Measurements from ENCODE around the gene ABTB2.

The ABTB2 gene

GRCh38 chr11:34340653-34341052 is 17.2 kb downstream of the ABTB2 start:
- no peak for DNase-seq

- DNase-seq = no peak
Measured at GRCh38 chr11:34339149-34340064, 18.4 kb downstream of the ABTB2 start.

- DNase-seq = no peak
Measured at GRCh38 chr11:34337016-34337415, 20.8 kb downstream of the ABTB2 start.

GRCh38 chr11:34335801-34336200 is 22.0 kb downstream of the ABTB2 start:
- no peak for DNase-seq

GRCh38 chr11:34335331-34335730 is 22.5 kb downstream of the ABTB2 start:
- no peak for DNase-seq

- no peak for DNase-seq
Measured at GRCh38 chr11:34333787-34334186, 24.0 kb downstream of the ABTB2 start.

GRCh38 chr11:34332524-34332923 is 25.3 kb downstream of the ABTB2 start:
- DNase-seq = no peak

- no peak for DNase-seq
Measured at GRCh38 chr11:34331736-34332135, 26.1 kb downstream of the ABTB2 start.

- DNase-seq = no peak
Measured at GRCh38 chr11:34331329-34331728, 26.5 kb downstream of the ABTB2 start.

- DNase-seq = no peak
Measured at GRCh38 chr11:34330653-34331052, 27.2 kb downstream of the ABTB2 start.

GRCh38 chr11:34329876-34330275 is 27.9 kb downstream of the ABTB2 start:
- no peak for DNase-seq

GRCh38 chr11:34328632-34328910 is 29.2 kb downstream of the ABTB2 start:
- no peak for DNase-seq

GRCh38 chr11:34327804-34328631 is 29.8 kb downstream of the ABTB2 start:
- DNase-seq = no peak

- no peak for DNase-seq
Measured at GRCh38 chr11:34324466-34324865, 33.3 kb downstream of the ABTB2 start.

- DNase-seq = no peak
Measured at GRCh38 chr11:34323601-34324000, 34.2 kb downstream of the ABTB2 start.

- DNase-seq = no peak
Measured at GRCh38 chr11:34318111-34319037, 39.4 kb downstream of the ABTB2 start.

- no peak for DNase-seq
Measured at GRCh38 chr11:34317666-34318065, 40.1 kb downstream of the ABTB2 start.

- no peak for DNase-seq
Measured at GRCh38 chr11:34317036-34317360, 40.8 kb downstream of the ABTB2 start.

GRCh38 chr11:34316347-34317035 is 41.3 kb downstream of the ABTB2 start:
- no peak for DNase-seq

GRCh38 chr11:34315394-34315793 is 42.4 kb downstream of the ABTB2 start:
- DNase-seq = no peak

- no peak for DNase-seq
Measured at GRCh38 chr11:34314936-34315335, 42.9 kb downstream of the ABTB2 start.

GRCh38 chr11:34314176-34314575 is 43.6 kb downstream of the ABTB2 start:
- no peak for DNase-seq

- no peak for DNase-seq
Measured at GRCh38 chr11:34313099-34313517, 44.7 kb downstream of the ABTB2 start.
